SK-N-MC (cell line): ENCODE results near the gene PRKCI.

ENCODE experiments used
- FOXP2 ChIP-seq: optimal IDR thresholded peaks from 2 replicates; pipeline ENCODE3; 2011; ENCODE audit warnings: mild to moderate bottlenecking, moderate library complexity; ENCODE audit not compliant: insufficient read depth; ENCODE audit errors: extremely low read length, control extremely low read depth
- POLR2AphosphoS5 ChIP-seq: IDR thresholded peaks from 2 replicates; pipeline ENCODE4 v1.6.1; 2012; ENCODE audit warnings: mild to moderate bottlenecking, low read depth, low read length, borderline replicate concordance

GRCh38 chr3:170259907-170260306, 37.7 kb downstream of the PRKCI start:
- TF ChIP-seq POLR2AphosphoS5, result no peak
- no peak for TF ChIP-seq FOXP2
